HG02798 (cell line): ENCODE results near the gene C17orf113.
"Not testable (repeated sequence)": the region's sequence is repeated elsewhere in the genome, so short reads cannot be mapped to it uniquely, and the experiment has no call there.

Experiments
- ATAC-seq: cut with Tn5 transposase; IDR thresholded peaks from one replicate; pipeline ENCODE4 v1.9.1; 2021; ENCODE audit warnings: mild to moderate bottlenecking; ENCODE audit not compliant: unreplicated experiment, poor library complexity

Gene C17orf113

GRCh38 chr17:42017866-42018200, 32.6 kb downstream of the C17orf113 start:
- no peak for ATAC-seq

GRCh38 chr17:42016941-42017865, 33.2 kb downstream of the C17orf113 start, which contains the start of gene DNAJC7:
Gene DNAJC7 (minus strand): TSS chr17:42017439. CDS start chr17:42017416, 23 bp downstream.
- peak; percentile 85 for ATAC-seq

GRCh38 chr17:42016411-42016831, 34.0 kb downstream of the C17orf113 start:
- no peak for ATAC-seq

GRCh38 chr17:42013740-42014139, 36.7 kb downstream of the C17orf113 start:
- not testable (repeated sequence) for ATAC-seq

GRCh38 chr17:42012363-42012762, 38.0 kb downstream of the C17orf113 start:
- ATAC-seq: not testable (repeated sequence)

- no peak for ATAC-seq
Observed at GRCh38 chr17:42010898-42011516, 39.4 kb downstream of the C17orf113 start.

GRCh38 chr17:42010266-42010680, 40.1 kb downstream of the C17orf113 start:
- not testable (repeated sequence) for ATAC-seq

GRCh38 chr17:42009170-42009569, 41.2 kb downstream of the C17orf113 start:
- ATAC-seq: no peak

- ATAC-seq: no peak
Observed at GRCh38 chr17:42005166-42005565, 45.2 kb downstream of the C17orf113 start.

- ATAC-seq: no peak
Observed at GRCh38 chr17:42002792-42003301, 47.6 kb downstream of the C17orf113 start.

GRCh38 chr17:42002175-42002791, 48.1 kb downstream of the C17orf113 start:
- no peak for ATAC-seq

- ATAC-seq: no peak
Observed at GRCh38 chr17:42001729-42002128, 48.7 kb downstream of the C17orf113 start.

GRCh38 chr17:42000413-42001133, 49.8 kb downstream of the C17orf113 start:
- ATAC-seq: no peak

- ATAC-seq: no peak
Observed at GRCh38 chr17:41998497-41998896, 51.9 kb downstream of the C17orf113 start.

- no peak for ATAC-seq
Observed at GRCh38 chr17:41996855-41997164, 53.6 kb downstream of the C17orf113 start.

- ATAC-seq: no peak
Observed at GRCh38 chr17:41992576-41992975, 57.8 kb downstream of the C17orf113 start.

- no peak for ATAC-seq
Observed at GRCh38 chr17:41989702-41990419, 60.5 kb downstream of the C17orf113 start.

GRCh38 chr17:41988418-41988817, 62.0 kb downstream of the C17orf113 start:
- ATAC-seq: no peak
